GM15510 (cell line): ENCODE results near the gene GPR142.

Experiments used
- POLR2A ChIP-seq: IDR thresholded peaks from 3 replicates; pipeline ENCODE4 v1.6.1; 2011; ENCODE audit warnings: borderline replicate concordance; ENCODE audit not compliant: insufficient read length; ENCODE audit errors: extremely low read depth

GPR142 gene

GRCh38 chr17:74356646-74357465 is 10.4 kb upstream of the GPR142 start:
- no peak for TF ChIP-seq POLR2A

GRCh38 chr17:74357466-74357809 is 9.9 kb upstream of the GPR142 start:
- no peak for TF ChIP-seq POLR2A

GRCh38 chr17:74358697-74359096 is 8.6 kb upstream of the GPR142 start:
- no peak for TF ChIP-seq POLR2A

- no peak for TF ChIP-seq POLR2A
These were observed 7.4 kb upstream of the GPR142 start for GRCh38 chr17:74359916-74360315.

- TF ChIP-seq POLR2A, result no peak
These were observed 6.4 kb upstream of the GPR142 start for GRCh38 chr17:74360899-74361229.

GRCh38 chr17:74361230-74362068 is 5.9 kb upstream of the GPR142 start, which contains the start of gene BTBD17:
BTBD17 (minus strand) TSS chr17:74361868; CDS start chr17:74361819, 49 bp downstream.
- TF ChIP-seq POLR2A, result no peak

- no peak for TF ChIP-seq POLR2A
These were observed 5.3 kb upstream of the GPR142 start for GRCh38 chr17:74362069-74362405.

- TF ChIP-seq POLR2A, result no peak
These were observed 4.4 kb upstream of the GPR142 start for GRCh38 chr17:74362810-74363498.

GRCh38 chr17:74368341-74369081 is 1.2 kb downstream of the GPR142 start:
- TF ChIP-seq POLR2A, result no peak

- no peak for TF ChIP-seq POLR2A
These were observed 1.9 kb downstream of the GPR142 start for GRCh38 chr17:74369221-74369620.

GRCh38 chr17:74369665-74370490 is 2.6 kb downstream of the GPR142 start:
- no peak for TF ChIP-seq POLR2A

GRCh38 chr17:74371653-74372147 is 4.4 kb downstream of the GPR142 start:
- no peak for TF ChIP-seq POLR2A

- no peak for TF ChIP-seq POLR2A
These were observed 5.1 kb downstream of the GPR142 start for GRCh38 chr17:74372426-74372825.
